HepG2 (cell line): Measurements from ENCODE around the gene TBC1D10B. TPM values are rescaled to one million over a fixed set of nuclear protein-coding genes. Genes with fewer than 3 reads are reported as not detected.
A peak's percentile ranks its signal among the peaks of the same experiment; 100 is the strongest.

ENCODE experiments used
- CCDC6 ChIP-seq: sonication (generic); formaldehyde crosslinking; IDR thresholded peaks from 2 replicates; pipeline ENCODE4 v1.8.1; 2022; ENCODE audit warnings: mild to moderate bottlenecking, missing genetic modification reagents, moderate library complexity
- DR1 ChIP-seq: sonication (generic); formaldehyde crosslinking; IDR thresholded peaks from 2 replicates; pipeline ENCODE4 v1.8.0; 2021; ENCODE audit warnings: mild to moderate bottlenecking, missing genetic modification reagents, inconsistent platforms
- HDAC2 ChIP-seq: sonication (generic); formaldehyde crosslinking; IDR thresholded peaks from 2 replicates; pipeline ENCODE4 v1.4.0; 2020; ENCODE audit warnings: missing genetic modification reagents
- HOXA7 ChIP-seq: sonication (generic); formaldehyde crosslinking; IDR thresholded peaks from 2 replicates; pipeline ENCODE4 v1.8.1; 2022; ENCODE audit warnings: mild to moderate bottlenecking, missing genetic modification reagents, moderate library complexity
- JDP2 ChIP-seq: sonication (generic); formaldehyde crosslinking; IDR thresholded peaks from 2 replicates; pipeline ENCODE4 v1.8.1; 2022; ENCODE audit warnings: missing genetic modification reagents, borderline replicate concordance
- LCORL ChIP-seq, 2 experiments: fragments of 450-650 bp in 1 of 2; sonication (generic) in 1 of 2; formaldehyde crosslinking in 1 of 2; IDR thresholded peaks; 2 replicates each; pipeline versions ENCODE4 v1.5.0 to v1.6.1; 2017 to 2020; ENCODE audit warnings: antibody characterized with exemption in 1 of 2, missing genetic modification reagents in 1 of 2
- MED1 ChIP-seq: sonication (generic); formaldehyde crosslinking; IDR thresholded peaks from 2 replicates; pipeline ENCODE4 v1.4.0; 2020; ENCODE audit warnings: missing genetic modification reagents
- NFKB2 ChIP-seq: sonication (generic); formaldehyde crosslinking; IDR thresholded peaks from 2 replicates; pipeline ENCODE4 v1.4.0; 2020; ENCODE audit warnings: missing genetic modification reagents, borderline replicate concordance
- SMAD3 ChIP-seq: sonication (generic); formaldehyde crosslinking; IDR thresholded peaks from 2 replicates; pipeline ENCODE4 v1.4.0; 2020; ENCODE audit warnings: missing genetic modification reagents
- ZNF101 ChIP-seq: sonication (generic); formaldehyde crosslinking; IDR thresholded peaks from 2 replicates; pipeline ENCODE4 v1.4.0; 2020; ENCODE audit warnings: mild to moderate bottlenecking, low read depth, missing genetic modification reagents, borderline replicate concordance
- ZNF142 ChIP-seq: sonication (generic); formaldehyde crosslinking; IDR thresholded peaks from 2 replicates; pipeline ENCODE4 v1.4.0; 2020; ENCODE audit warnings: missing genetic modification reagents
- ZNF224 ChIP-seq: sonication (generic); formaldehyde crosslinking; IDR thresholded peaks from 2 replicates; pipeline ENCODE4 v1.5.0; 2020; ENCODE audit warnings: mild to moderate bottlenecking, missing genetic modification reagents
- ZNF33A ChIP-seq: sonication (generic); formaldehyde crosslinking; IDR thresholded peaks from 2 replicates; pipeline ENCODE4 v1.5.1; 2020; ENCODE audit warnings: missing genetic modification reagents, mild to moderate bottlenecking, moderate library complexity, borderline replicate concordance
- ZNF431 ChIP-seq: sonication (generic); formaldehyde crosslinking; IDR thresholded peaks from 2 replicates; pipeline ENCODE4 v1.9.0; 2022; ENCODE audit warnings: missing genetic modification reagents, low read depth, mild to moderate bottlenecking, borderline replicate concordance
- ZNF644 ChIP-seq: IDR thresholded peaks from 2 replicates; pipeline ENCODE4 v1.6.1; 2016; ENCODE audit warnings: low read depth
- ZNF646 ChIP-seq: sonication (generic); formaldehyde crosslinking; IDR thresholded peaks from 2 replicates; pipeline ENCODE4 v1.9.0; 2021; ENCODE audit warnings: mild to moderate bottlenecking, missing genetic modification reagents
- ZSCAN22 ChIP-seq: sonication (generic); formaldehyde crosslinking; IDR thresholded peaks from 2 replicates; pipeline ENCODE4 v1.4.0; 2020; ENCODE audit warnings: mild to moderate bottlenecking, missing genetic modification reagents
- polyA plus RNA-seq, 8 experiments: library from polyadenylated mRNA; depleted of rRNA in 3 of 8; stranded (reverse) in 7 of 8; unstranded in 1 of 8; fragments of >200 nt; fragmentation: Illumina TruSeq in 4 of 8; extraction: Trizol in 4 of 8; gene quantifications; 2 replicates each; pipeline versions ENCODE4 v1.2.1 to v1.2.3, GENCODE V29; 2011 to 2016; ENCODE audit warnings: low read depth in 4 of 8, missing spikeins in 1 of 8, mixed read lengths in 1 of 8; ENCODE audit not compliant: insufficient read depth in 1 of 8
- total RNA-seq, 5 experiments: library from RNA; depleted of rRNA; stranded (reverse); fragments of >200 nt; fragmentation: Illumina TruSeq; extraction: Trizol; gene quantifications; 2 replicates each; pipeline ENCODE4 v1.2.3, GENCODE V29; 2016; ENCODE audit warnings: low read depth in 1 of 5

Gene TBC1D10B
- total and polyA plus RNA-seq, 2 of the 13 experiments (the other 11 are each of a cell fraction or from before 2014, with no cell fraction given) = 15.7 to 24.8 TPM

GRCh38 chr16:30370456-30371247, at the start of gene TBC1D10B (continued):
- TF ChIP-seq ZNF142 (CRISPR knock-in tag) (no peak), ZNF431 (CRISPR knock-in tag) (no peak), ZNF224 (CRISPR knock-in tag) (no peak), ZNF644 (CRISPR knock-in tag) (no peak), HDAC2 (CRISPR knock-in tag) (no peak; the same call in 1 of the 2 replicates), CCDC6 (no peak), ZSCAN22 (CRISPR knock-in tag) (no peak), ZNF101 (CRISPR knock-in tag) (no peak), ZNF646 (CRISPR knock-in tag) (no peak), DR1 (no peak; the same call in 1 of the 2 replicates), NFKB2 (CRISPR knock-in tag) (no peak), JDP2 (CRISPR knock-in tag) (no peak), HOXA7 (CRISPR knock-in tag) (no peak), SMAD3 (CRISPR knock-in tag) (no peak), MED1 (peak; percentile 58; the same call in 1 of the 2 replicates), LCORL (IDR thresholded peaks at IDR 0.05) (peak; percentile 97), LCORL (CRISPR knock-in tag; IDR thresholded peaks at IDR 0.05) (no peak), ZNF33A (CRISPR knock-in tag) (no peak)
